ENCODE data around the gene SZT2.

The SZT2 gene

DNA sequence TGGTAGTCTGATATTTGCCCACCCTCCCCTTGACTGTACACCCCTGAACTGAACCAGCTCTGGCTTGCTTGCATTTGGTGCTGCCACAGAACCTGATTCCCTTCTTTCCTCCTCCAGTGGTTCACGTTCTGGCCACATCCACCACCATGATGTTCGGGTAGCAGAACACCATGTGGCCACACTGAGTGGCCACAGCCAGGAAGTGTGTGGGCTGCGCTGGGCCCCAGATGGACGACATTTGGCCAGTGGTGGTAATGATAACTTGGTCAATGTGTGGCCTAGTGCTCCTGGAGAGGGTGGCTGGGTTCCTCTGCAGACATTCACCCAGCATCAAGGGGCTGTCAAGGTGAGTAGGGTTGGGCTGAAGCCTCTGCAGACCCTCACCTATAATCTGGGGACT lies 29.1 kb upstream of the SZT2 start:
- Histone ChIP-seq H3K4me3 (no peak overlapping the region), H3K27ac (no peak overlapping the region)
- TF ChIP-seq, protein P1, sequence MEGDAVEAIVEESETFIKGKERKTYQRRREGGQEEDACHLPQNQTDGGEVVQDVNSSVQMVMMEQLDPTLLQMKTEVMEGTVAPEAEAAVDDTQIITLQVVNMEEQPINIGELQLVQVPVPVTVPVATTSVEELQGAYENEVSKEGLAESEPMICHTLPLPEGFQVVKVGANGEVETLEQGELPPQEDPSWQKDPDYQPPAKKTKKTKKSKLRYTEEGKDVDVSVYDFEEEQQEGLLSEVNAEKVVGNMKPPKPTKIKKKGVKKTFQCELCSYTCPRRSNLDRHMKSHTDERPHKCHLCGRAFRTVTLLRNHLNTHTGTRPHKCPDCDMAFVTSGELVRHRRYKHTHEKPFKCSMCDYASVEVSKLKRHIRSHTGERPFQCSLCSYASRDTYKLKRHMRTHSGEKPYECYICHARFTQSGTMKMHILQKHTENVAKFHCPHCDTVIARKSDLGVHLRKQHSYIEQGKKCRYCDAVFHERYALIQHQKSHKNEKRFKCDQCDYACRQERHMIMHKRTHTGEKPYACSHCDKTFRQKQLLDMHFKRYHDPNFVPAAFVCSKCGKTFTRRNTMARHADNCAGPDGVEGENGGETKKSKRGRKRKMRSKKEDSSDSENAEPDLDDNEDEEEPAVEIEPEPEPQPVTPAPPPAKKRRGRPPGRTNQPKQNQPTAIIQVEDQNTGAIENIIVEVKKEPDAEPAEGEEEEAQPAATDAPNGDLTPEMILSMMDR (IDR thresholded peaks at IDR 0.05), result no peak
- no peak for DNase-seq (ENCODE audit: low spot score)

DNA sequence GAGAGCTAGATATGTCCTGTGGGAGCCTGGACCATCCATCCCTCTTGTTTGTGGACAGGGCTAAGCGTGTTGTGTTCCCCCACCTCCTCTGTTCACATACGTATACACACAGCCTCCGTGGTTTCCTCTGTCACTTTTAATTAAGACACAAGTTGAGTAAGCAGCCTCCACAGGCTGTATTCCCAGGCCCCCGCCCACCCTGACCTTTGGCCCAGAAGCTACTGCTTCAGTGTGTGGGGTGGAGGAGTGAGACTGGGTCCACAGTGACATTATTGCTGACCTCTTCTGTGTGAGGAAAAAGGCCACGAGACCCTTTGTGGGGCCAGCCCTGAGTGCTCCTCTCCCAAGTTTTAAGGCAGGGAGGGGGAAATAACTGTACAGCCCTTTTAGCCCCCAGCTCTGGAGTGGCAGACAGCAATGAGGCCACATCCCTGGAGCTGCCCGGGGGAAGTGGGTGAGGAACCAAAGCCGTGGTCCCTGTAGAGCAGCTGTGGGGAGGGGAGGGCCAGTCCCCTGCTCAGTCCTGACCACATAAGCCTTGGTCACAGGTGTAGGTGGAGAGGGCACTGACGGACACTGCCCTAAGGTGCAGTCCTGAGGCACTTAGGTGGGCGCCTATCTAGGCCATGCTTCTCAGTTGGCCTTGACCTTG lies 26.3 kb upstream of the SZT2 start:
- Histone ChIP-seq H3K4me3 (no peak overlapping the region), H3K27ac (no peak overlapping the region)
- no peak for DNase-seq (ENCODE audit: low spot score)
- TF ChIP-seq, protein P1 (IDR thresholded peaks at IDR 0.05), result no peak

DNA sequence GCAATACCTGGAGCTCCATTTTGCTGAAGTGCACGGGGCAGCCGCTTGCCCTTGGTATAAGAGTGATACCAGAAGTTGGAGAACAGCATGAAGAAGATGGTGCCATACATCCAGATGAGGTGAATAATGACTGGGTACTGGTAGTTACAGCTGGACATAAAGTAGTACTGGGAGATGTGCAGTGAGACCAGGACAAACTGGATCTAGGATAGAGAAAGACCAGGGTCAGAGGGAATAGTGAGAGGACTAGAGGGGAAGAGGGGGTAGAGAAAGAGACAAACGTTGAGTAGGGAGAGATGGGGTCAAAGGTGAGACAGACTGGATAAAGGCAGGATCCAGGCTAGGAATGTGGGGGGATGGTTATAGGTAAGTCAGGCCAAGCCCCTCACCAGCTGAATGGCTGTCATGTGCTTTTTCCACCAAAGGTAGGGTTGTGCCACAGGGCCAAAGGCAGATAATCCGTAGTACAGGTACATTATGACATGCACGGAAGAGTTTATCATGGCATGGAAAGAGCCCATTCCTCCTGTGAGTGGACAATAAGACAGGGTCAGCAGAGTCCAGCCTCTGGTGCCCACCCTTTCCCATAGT lies 25.7 kb upstream of the SZT2 start:
- no peak for DNase-seq (ENCODE audit: low spot score)
- TF ChIP-seq, protein P1 (IDR thresholded peaks at IDR 0.05), result no peak
- no peak overlapping the region for H3K4me3 ChIP-seq
- no peak overlapping the region for H3K27ac ChIP-seq

DNA sequence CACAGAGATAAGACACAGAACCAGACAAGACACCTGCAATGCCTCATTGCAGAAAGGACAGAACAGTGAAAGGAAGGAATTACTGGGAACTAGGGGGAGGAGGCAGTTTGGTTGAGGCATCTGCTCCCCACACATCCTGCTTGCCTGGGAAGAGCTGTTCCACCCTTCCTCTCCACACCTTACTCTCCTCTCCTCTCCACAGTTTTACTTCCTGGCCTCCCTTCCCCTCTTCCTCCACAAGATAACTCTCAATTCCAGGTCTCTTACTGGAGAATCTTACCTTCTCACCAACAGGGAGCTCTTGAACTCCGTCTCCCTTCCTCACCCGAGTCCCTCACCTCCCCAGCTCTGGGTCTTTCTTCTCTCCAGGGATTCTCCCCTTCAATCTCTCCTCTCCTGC lies 24.0 kb upstream of the SZT2 start:
- H3K27ac ChIP-seq, result peak overlapping the region in 1 of 2 donors; percentile 99
- peak overlapping the region; percentile 95 for H3K4me3 ChIP-seq
- DNase-seq (ENCODE audit: low spot score), result no peak
- TF ChIP-seq, protein P1 (IDR thresholded peaks at IDR 0.05), result no peak

DNA sequence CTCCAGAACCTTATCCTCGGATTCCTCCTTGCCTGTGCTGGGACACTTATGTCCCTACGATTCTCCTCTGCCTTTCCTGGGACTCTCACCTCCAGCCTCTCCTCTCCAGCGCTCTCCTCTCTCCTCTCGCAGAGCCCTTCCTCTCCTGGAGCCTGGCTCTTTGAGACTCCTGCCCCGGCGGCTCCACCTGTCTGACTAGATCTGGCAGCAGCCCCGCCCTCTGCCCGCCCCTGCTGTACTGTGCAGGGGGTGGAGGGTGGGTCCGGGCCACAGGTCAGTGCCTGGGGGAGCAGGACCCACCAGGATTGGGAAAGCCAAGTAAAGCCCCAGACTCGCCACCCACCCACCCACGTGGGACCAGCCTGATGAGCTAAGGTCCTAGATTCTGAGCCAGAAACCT lies 23.5 kb upstream of the SZT2 start:
- no peak for DNase-seq (ENCODE audit: low spot score)
- Histone ChIP-seq H3K4me3 (peak overlapping the region; percentile 95), H3K27ac (peak overlapping the region; percentile 93 to 99)
- TF ChIP-seq, protein P1 (IDR thresholded peaks at IDR 0.05), result no peak

DNA sequence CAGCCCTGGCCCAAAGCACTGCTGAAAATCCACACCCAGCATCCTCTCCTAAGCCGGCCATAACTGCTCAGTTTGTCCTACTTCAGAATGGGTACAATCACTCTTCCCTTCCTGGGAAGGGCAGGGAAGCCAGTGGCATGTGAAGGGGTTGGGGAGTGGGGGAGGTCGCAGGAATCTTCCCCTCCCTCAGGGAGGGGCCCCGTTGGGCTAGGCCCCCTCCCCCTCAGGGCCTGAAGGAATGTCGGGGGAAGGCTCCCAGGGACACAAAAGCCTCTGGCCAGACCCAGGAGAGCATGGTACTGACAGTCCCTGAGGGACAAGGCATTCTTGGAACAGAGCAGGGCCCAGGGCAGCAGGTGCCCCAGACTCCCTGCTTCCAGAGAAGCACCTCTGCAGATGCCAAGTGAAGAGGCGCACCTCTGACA lies 23.1 kb upstream of the SZT2 start:
- peak overlapping the region; percentile 93 to 99 for H3K27ac ChIP-seq
- no peak for DNase-seq (ENCODE audit: low spot score)

More for the DNA sequence above, 23.1 kb upstream of the SZT2 start:
- TF ChIP-seq, protein P1 (IDR thresholded peaks at IDR 0.05), result no peak
- H3K4me3 ChIP-seq, result peak overlapping the region; percentile 95

Measured in coronary artery (tissue), 2 donors.